Renal cortical epithelial cell (primary cell): ENCODE measurements around the gene TTLL10. TPM values are rescaled to one million over a fixed set of nuclear protein-coding genes. Genes with fewer than 3 reads are reported as not detected.
A peak's percentile ranks its signal among the peaks of the same experiment; 100 is the strongest.

Experiments used
- DNase-seq: peaks from one replicate; pipeline ENCODE4 v3.0.0-alpha.2; 2011; ENCODE audit warnings: low read depth
- total RNA-seq: library from RNA; depleted of rRNA; stranded (reverse); fragments of >200 nt; gene quantifications from 2 replicates; pipeline ENCODE4 v1.2.3, GENCODE V29; 2014

Gene TTLL10
- total RNA-seq, 1 donor from 2014 or later = 0.15 TPM

DNA sequence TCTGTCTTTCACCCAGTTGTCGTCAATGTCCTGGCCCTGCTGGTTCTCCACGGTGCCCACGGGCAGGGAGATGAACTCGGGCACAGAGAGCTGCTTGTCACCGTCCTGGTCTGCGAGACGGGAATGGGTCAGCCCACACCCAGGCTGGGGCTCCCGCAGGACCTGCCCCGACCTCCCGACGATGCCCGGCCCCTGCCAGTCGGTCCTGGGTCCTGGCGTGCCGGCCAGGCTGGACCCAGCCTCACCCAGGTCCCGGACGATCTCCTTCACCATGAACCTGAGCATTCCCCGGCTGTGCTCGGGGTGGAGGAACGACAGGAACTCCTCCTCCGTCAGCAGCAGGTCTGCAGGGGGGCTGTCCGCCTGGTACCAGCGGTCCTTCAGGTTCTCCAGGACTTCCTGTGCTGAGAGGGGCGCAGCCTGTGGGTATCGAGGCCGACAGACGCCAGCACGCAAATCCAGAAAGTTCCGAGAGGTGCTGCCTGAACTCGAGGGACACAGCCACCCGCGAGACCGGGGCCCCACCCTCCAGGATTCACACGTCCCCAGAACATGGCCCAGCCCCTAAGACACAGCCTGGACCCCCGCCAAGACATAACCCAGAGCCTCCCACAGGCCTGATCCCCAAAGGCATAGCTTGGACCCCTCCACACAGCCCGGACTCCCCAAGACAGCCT lies 45.0 kb downstream of the TTLL10 start:
- DNase-seq = no peak

DNA sequence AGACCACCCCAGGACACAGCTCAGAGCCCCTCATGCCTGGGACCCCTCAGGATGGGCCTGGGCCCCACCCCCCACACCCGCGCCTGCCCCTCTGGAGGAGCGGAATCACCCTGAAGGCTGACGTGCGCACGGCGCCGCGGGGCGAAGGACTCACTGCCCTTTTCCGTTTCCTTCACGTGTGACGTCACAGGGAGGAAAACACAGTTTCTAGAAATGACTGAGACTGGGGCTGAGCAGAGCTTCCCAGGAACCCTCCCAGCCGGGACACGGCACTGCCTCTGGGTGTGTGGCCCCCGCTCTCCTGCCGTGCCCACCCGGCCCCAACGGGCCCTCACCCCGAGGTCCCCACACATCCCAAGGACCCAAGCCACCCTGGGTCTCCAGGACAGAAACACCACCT lies 45.7 kb downstream of the TTLL10 start:
- DNase-seq = no peak

DNA sequence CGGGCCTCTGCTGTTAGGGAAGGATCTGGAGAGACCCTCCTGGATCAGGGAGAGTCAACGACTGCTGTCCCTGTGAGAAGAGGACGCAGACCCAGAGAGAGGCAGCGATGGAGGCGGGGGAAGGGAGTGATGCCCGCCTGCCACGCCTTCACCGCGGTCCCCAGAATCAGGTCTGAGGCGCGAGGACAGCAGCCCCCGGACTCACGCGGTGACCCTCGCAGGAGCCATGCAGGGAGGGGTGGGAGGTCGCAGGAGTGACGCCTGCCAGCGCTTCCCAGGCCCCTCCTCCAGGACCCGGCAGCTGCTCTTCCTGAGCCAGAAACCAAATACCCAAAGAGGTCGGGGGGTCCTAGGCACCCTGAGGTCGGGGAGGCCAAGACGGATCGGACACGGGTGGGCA lies 46.5 kb downstream of the TTLL10 start:
- DNase-seq = no peak

DNA sequence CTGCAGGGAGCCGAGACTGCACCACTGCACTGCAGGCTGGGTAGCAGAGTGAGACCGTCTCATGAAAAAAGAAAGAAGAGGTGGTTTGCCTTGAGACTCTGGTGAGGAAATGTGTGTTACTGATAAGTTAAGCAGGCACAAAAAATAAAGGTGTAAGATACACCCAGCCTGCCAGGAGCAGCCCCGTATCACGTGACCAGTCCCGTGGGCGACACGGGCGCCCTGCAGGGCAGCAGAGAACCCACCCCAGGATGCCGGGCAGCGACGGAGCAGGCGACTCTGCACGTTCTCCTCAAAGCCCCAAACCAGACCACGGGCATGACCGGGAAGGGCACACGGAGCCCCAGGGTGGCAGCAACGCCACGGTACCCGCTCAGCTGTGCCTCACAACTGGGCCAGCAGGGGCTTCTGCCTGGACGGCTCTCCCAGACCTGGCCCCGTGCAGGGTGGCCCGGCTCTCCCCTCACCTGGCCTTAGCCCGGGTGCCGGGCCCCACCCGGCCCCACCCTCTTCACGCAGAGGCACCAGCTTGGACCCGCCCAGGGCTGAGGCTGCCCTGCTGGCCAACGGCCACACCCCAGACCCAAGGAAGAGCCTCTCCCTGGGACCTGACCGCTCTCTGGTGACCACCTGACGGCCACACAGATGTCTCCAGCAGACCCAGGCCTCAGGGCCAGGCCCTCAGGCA lies 48.4 kb downstream of the TTLL10 start:
- no peak for DNase-seq

DNA sequence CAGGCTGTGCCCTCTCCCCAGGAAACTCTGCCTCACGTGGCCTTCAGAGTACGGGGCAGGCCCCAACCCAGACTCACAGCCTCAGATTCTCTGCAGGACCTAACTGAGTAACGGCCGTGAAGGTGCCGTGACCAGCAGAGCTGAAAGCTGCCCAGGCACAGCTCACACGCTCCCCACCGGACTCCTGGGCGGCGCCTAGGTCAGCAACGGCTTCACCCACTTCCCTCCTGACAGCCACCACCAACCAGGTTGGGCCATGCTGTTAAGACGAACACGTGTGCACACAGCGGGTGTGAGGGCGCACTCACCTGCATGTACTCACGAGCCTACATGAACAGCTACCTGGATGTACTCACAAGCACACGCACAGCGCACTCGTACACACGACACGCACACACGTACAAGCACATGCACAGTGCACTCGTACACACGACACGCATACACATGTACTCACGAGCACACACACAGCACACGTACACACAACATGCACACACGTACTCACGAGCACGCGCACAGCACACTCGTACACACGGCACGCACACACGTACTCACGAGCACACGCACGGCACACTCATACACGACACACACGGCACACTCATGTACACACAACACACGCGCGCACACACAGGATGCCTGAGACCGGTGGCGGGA lies 49.0 kb downstream of the TTLL10 start:
- DNase-seq = no peak

DNA sequence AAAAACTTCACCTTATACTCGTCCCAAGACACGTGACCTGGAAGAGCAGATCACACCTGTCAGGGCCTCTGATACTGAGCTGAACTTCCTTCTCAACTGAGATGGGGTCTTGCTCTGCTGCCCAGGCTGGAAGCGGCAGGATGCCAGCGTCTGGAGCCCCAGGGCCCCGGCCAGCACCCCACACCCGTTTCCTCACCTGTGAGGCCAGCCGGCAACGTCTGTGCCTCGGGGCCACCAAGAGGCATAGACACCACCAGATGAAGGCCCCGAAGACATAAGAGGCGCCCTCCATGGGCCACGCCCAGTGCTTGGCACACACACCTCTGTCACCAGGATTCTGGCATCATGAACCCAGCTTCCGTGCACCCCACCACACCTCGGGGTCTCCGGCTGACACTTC lies 49.6 kb downstream of the TTLL10 start:
- DNase-seq = no peak

DNA sequence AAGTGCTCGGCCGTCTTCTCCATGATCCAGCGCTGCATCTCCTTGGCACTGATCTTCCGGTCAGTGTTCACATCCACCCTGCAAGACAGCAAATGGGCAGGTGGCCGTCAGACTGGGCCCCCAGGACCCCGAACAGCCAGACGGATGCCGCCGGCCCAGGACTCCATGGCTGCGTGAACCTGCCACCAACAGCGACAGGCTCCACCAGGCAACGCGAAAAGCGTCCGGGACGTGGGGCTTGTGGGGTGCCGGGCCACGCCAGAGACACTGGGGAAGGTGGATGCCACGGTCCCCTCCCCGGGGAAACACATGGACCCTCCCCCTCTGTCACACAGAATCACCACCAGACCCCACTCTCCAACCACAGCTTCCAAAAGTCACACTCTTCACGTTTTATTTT lies 50.2 kb downstream of the TTLL10 start:
- no peak for DNase-seq

DNA sequence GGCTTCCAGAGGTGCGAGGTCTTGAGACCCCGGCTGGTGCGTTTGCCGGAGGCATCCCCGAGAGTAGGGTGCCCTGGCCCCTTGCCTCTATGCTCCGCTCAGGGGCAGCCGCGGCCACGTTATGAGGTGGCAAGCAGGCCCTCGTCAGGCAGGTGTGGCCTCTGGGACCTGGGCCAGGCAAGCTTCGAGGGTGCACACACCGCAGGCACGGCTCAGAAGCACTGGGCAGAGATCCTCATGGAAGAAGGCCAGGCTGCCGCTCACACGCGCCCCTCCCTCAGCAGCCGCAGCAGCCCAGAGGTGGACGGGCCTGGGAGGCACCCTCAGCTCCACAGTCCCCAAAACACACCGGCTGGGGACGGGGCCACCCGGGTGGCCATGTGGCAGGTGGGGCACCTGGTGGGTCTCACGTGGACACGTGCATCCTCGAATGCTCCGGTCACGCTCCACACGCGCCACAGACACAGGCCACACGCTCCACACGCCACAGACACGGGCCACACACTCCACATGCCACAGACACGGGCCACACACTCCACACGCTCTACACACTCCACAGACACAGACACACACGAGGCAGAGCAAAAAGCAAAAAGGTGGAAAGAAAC lies 51.7 kb downstream of the TTLL10 start:
- no peak for DNase-seq

DNA sequence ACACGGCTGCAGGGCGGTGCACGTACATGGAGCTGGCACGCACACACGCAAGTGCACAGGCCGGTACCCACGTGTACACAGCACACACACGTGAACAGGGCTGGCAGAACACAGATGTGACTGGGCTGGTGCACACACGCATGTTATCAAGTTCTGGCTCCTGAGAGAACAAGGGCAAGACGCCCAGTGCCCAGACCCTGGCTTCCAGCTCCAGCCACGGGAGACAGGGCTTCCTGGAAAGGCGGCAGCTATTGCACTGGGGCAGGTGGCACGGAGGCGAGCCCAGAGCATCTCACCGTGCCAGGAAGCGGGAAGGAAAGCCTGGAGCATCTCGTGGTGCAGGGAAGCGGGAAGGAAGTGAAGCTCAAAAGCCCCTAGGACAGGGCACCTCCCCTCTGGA lies 52.2 kb downstream of the TTLL10 start:
- no peak for DNase-seq

DNA sequence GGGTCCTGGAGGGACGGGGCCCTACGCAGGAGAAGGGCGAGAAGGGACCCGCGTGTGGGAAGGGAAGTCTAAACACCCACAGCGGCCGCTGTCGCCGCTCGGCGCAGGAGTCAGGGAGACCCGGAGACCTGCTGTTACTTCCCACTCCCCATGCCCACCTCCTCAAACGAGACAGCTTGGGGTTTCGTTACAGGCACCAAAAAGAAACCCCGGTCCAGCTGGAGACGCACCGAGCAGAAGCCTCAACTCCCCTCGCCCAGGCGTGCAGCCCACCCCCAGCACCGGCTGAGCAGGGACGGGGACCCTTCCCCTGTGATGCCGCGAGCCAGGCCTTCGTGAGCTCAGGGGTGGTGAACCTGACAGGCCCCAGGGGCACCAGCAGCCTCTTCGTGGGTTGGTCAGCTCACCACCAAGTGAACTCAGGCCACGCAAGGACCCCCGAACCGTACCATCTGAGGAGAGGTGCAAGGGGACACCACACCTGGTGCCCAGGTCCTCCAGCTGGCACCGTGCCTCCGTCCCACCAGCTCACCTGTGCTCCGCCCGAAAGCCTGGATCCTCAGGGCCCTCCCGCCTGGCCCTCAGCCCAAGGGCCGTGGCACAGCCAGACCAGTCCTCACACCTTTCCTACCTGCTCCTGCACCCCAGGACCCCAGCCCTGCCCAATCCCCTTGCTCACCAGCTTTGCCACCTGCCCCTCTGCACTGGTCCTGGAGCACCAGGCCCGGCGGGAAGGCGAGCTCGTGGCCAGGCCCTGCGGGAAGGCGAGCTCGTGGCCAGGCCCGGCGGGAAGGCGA lies 53.1 kb downstream of the TTLL10 start:
- DNase-seq = no peak

DNA sequence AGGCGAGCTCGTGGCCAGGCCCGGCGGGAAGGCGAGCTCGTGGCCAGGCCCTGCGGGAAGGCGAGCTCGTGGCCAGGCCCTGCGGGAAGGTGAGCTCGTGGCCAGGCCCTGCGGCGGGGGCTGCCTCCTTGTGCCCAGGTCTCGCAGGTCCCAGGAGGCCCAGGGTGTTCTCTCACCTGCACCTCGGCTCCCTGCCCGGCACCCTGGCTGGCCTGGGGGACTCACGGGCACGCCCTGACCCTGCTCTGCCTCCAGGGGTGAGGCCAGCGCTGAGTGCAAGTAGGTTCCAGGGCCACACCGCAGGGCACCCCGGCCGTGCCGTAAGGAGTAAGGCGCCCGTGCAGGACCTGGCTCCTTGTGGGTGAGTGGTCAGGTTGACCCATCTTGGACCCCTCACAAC lies 53.7 kb downstream of the TTLL10 start:
- no peak for DNase-seq

DNA sequence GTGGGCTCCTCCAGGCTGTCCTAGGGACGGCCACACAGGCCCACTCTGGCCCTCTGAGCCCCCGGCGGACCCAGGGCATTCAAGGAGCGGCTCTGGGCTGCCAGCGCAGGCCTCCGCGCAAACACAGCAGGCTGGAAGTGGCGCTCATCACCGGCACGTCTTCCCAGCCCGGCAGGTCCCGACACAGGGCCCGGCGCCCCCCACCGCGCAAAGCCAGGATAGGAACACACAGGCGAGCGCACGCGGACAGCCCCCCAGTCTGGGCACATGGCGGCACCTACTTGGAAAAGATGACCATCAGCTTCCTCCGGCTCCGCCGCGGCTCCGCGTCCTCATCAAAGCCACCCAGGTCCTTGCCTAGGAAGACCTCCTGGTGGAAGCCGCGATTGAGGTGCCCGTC lies 54.5 kb downstream of the TTLL10 start:
- no peak for DNase-seq

DNA sequence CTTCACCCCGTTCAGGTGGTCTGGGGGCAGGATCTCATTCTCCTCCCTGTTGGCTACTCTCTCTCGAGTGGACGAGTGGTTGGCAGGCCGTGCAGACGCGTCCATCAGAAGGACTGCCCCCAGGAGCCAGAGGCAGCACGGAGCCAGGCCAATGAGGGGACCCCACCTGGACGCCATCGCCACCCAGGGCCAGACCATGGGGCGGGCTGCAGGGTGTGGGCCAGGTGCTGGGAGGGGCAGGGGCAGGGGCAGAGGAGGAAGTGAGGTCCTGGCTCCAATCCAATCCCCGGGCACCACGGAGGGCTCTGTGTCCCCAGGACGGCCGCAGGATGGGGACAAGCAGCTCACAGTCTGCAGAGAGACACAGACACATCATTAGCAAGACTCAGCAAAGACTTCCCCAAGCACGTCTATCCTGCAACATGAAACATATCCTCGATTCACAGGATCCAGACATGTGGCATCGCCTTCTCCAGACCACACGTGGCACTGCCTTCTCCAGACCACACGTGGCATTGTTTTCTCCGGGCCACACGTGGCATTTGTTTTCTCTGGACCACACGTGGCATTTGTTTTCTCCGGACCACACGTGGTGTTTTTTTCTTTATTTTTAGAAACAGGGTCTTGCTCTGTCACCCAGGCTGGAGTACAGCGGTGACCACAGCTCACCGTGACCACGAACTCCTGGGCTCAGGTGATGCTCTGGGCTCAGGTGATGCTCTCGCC lies 55.1 kb downstream of the TTLL10 start:
- DNase-seq = no peak

DNA sequence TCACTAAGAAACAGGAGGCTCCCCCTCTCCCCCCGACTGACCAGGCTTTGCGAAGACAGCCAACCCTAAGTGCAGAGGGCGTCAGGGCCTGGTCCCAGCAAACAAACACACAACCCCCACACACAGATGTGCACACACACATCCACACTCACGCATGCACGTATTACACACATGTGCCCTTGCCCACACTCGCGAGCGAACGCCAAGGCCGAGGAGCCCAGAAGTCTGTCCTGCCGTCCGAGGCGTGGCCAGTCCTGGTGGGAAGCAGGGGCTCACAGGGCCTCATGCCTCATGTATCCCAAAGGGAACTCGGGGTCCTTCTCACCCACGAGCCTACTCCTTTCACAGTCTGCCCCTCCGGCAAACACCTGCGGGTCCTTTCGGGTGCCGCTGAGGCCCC lies 56.1 kb downstream of the TTLL10 start:
- no peak for DNase-seq

DNA sequence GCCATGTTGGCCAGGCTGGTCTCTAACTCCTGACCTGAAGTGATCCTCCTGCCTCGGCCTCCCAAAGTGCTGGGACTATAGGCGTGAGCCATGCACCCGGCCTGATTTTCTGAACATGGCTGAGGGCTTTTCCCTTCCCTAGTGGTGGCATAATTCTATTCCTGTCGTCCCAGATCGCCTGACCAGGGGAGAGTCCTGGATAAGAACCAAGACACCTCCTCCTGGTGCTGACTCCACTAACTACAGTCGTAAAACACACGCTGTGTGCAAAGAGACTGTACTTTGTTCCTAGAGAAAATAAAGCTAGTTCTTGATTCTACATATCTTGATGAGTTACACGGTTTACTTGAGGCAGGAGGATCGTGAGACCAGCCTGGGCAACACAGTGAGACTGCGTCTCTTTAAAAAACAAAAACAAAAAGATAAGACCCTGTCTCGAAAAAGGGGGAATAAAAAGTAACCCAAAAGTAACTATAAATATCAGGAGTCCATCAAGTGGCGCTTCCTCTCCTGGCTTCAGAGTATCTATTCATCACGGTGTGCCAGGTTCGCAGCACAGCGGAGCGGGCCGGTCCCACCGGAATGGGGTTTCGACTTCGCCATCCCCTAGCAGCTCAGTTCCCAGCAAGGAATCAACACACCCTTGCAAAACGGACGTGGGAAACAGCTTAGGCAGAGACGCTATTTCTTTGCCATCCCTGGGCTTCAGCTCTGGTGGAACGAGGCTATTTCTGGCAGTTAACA lies 57.1 kb downstream of the TTLL10 start:
- peak; percentile 73 for DNase-seq

DNA sequence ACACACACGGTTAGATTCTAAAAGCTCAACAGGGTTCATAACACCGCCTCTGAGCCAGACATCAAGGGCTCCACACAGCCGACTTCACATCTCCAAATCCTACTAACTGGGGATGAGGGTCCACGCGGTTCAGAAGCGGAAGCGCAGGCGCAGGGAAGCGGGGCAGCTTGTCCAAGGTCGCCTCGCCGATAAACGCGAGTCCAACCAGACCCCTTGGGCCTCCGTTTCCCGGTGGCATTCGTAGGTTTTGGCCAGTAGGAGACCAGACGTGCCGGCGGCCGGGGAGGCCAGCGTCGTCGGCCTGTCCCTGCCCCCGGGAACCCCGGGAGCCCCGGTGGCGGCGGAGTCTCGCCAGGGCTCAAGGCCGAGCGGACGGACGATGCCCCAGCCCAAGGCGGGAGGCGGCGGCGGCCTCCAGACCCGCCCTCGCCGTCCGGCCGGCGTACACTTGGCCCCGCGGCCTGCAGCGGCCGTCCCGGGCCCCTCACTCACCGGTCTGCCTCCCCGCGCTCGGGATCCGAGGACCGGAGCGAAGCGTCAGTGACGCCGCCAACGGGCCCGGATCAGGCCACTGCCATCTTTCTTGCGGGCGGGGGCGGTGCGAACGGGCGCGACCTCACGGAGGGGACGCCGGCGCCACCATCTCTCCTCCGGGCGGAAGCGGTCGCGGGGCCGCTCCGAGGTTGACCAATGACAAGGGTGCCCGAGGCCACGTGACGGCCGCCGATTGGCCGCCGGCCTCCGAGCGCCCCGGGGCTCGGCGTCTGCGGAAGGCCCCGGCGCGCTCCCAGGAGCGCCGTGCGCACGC lies 57.9 kb downstream of the TTLL10 start, which contains the start of gene SDF4:
TSS of gene SDF4 (minus strand) at position 602 of the 808 bp plus-strand sequence. CDS start 3,229 bp downstream, outside the sequence.
- DNase-seq = peak; percentile 81

DNA sequence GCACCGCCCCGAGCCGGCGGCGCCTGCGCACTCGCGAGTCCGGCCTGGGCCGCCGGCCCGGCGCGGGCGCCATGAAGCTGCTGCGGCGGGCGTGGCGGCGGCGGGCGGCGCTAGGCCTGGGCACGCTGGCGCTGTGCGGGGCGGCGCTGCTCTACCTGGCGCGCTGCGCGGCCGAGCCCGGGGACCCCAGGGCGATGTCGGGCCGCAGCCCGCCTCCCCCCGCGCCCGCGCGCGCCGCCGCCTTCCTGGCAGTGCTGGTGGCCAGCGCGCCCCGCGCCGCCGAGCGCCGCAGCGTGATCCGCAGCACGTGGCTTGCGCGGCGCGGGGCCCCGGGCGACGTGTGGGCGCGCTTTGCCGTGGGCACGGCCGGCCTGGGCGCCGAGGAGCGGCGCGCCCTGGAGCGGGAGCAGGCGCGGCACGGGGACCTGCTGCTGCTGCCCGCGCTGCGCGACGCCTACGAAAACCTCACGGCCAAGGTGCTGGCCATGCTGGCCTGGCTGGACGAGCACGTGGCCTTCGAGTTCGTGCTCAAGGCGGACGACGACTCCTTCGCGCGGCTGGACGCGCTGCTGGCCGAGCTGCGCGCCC lies 58.6 kb downstream of the TTLL10 start, which contains the start of gene B3GALT6:
TSS of gene B3GALT6 (plus strand) at position 30 of the 588 bp plus-strand sequence. CDS start at position 72, 42 bp downstream.
- DNase-seq = no peak

DNA sequence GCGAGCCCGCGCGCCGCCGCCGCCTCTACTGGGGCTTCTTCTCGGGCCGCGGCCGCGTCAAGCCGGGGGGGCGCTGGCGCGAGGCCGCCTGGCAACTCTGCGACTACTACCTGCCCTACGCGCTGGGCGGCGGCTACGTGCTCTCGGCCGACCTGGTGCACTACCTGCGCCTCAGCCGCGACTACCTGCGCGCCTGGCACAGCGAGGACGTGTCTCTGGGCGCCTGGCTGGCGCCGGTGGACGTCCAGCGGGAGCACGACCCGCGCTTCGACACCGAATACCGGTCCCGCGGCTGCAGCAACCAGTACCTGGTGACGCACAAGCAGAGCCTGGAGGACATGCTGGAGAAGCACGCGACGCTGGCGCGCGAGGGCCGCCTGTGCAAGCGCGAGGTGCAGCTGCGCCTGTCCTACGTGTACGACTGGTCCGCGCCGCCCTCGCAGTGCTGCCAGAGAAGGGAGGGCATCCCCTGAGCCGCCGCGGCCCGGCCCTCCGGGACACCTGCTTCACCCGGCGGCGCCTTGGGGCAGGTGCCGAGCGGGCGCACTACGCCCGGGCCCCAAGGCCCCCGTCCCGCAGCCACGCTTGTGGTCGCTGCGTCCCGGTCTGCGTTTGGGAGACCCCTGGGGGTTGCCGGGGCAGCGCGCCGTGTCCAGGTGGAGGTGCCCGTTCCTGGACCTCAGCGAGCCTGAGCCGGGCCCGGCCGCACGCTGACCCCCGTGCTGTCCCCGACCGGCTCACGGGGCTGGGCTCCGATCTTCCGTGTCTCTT lies 59.3 kb downstream of the TTLL10 start:
- no peak for DNase-seq
